Loucy (cell line): ENCODE results near the gene CFAP300.

Experiments used
- H2AFZ ChIP-seq: fragments of 200-600 bp; sonication (generic); 2 replicates; pipeline ENCODE4 v1.6.0; 2016; ENCODE audit warnings: antibody characterized with exemption, mild to moderate bottlenecking, low read length, moderate library complexity
- H3F3A ChIP-seq: fragments of 200-600 bp; 2 replicates; pipeline ENCODE4 v1.6.0; 2016; ENCODE audit warnings: antibody characterized with exemption, low read depth, mild to moderate bottlenecking
- H3K27me3 ChIP-seq: fragments of 200-600 bp; sonication (generic); 2 replicates; pipeline ENCODE4 v1.6.1; 2014; ENCODE audit warnings: low read length, mild to moderate bottlenecking; ENCODE audit not compliant: insufficient read depth, poor library complexity, severe bottlenecking
- H3K36me3 ChIP-seq: fragments of 200-600 bp; sonication (generic); 2 replicates; pipeline ENCODE4 v1.6.1; 2016; ENCODE audit warnings: low read length; ENCODE audit not compliant: insufficient read depth
- H3K4me1 ChIP-seq: fragments of 200-600 bp; sonication (generic); 2 replicates; pipeline ENCODE4 v1.5.1; 2014; ENCODE audit warnings: low read length, mild to moderate bottlenecking; ENCODE audit not compliant: insufficient read depth, poor library complexity, severe bottlenecking
- H3K4me2 ChIP-seq: fragments of 200-600 bp; sonication (generic); 2 replicates; pipeline ENCODE4 v1.6.0; 2014; ENCODE audit warnings: antibody characterized with exemption, low read length, low read depth, mild to moderate bottlenecking; ENCODE audit not compliant: poor library complexity, severe bottlenecking
- H3K4me3 ChIP-seq: fragments of 200-600 bp; sonication (generic); 2 replicates; pipeline ENCODE4 v1.5.1; 2014; ENCODE audit warnings: low read length, mild to moderate bottlenecking, mixed read lengths; ENCODE audit not compliant: poor library complexity, severe bottlenecking
- H3K79me2 ChIP-seq: fragments of 200-600 bp; sonication (generic); 2 replicates; pipeline ENCODE4 v1.6.1; 2014; ENCODE audit warnings: low read length; ENCODE audit not compliant: insufficient read depth
- H3K9ac ChIP-seq: fragments of 200-600 bp; sonication (generic); 2 replicates; pipeline ENCODE4 v1.6.0; 2014; ENCODE audit warnings: mild to moderate bottlenecking, low read depth, low read length, moderate library complexity; ENCODE audit not compliant: poor library complexity, severe bottlenecking
- H3K9me2 ChIP-seq: fragments of 200-600 bp; sonication (generic); replicated peaks from 2 replicates; pipeline ENCODE4 v1.6.1; 2016; ENCODE audit warnings: low read depth, low read length, mixed read lengths
- H3K9me3 ChIP-seq: fragments of 200-600 bp; sonication (generic); 2 replicates; pipeline ENCODE4 v1.6.1; 2014; ENCODE audit warnings: mild to moderate bottlenecking, antibody characterized with exemption, low read length, low read depth; ENCODE audit not compliant: insufficient read depth
- H4K20me1 ChIP-seq: fragments of 200-600 bp; sonication (generic); 2 replicates; pipeline ENCODE4 v1.6.0; 2014; ENCODE audit warnings: antibody characterized with exemption, low read length, mild to moderate bottlenecking; ENCODE audit not compliant: insufficient read depth, poor library complexity, severe bottlenecking
- EZH2phosphoT487 ChIP-seq: fragments of 200-600 bp; IDR thresholded peaks from 2 replicates; pipeline ENCODE4 v1.6.1; 2018; ENCODE audit warnings: antibody characterized with exemption, mild to moderate bottlenecking, moderate library complexity, borderline replicate concordance
- TF ChIP-seq, protein P1 (sequence below): fragments of 200-600 bp; sonication (generic); conservative IDR thresholded peaks from 2 replicates; pipeline ENCODE4 v1.5.1; 2014; ENCODE audit warnings: mild to moderate bottlenecking, antibody characterized with exemption, low read length

The CFAP300 gene

DNA sequence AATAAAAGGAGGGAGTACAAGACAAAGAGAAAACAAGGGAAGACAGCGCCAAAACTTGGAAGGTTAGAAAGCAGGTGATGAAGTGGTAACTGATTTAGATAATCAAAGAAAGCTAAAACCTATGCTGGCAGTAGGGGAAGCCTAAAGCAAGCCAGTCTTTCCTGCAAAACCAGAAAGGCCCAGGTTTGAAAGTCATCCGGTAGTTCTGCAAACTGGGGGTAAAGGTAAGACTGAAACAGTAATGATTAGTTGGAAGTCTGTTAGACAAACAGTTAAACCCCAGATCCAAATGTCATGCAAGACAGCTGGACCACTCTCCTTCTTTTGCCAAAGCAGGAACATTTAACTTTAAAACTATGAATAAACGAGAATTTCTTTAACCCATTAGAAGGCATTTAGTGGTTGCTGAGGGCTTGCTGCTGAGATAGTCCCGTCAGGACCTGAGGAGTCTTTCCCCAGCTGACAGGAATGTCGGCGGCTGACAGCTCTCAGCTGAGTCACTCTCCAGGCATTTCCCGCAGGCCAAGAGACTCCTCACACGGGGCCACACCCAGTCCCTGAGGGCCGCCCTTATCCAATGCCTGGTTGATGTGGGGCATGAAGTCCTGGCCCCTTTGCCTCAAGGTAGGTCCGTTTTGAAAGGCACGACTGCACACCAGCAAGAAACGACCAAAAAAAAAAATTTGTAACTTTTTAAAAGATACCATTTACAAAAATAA, 36.3 kb upstream of the CFAP300 start:
- Histone ChIP-seq H3K36me3 (no peaks in the 10 kb centered on the region), H4K20me1 (no peaks in the 10 kb centered on the region), H3F3A (no peaks in the 10 kb centered on the region), H3K4me1 (no peaks in the 10 kb centered on the region), H3K27me3 (no peaks in the 10 kb centered on the region), H3K4me3 (no peak overlapping the region), H3K9ac (no peak overlapping the region), H3K79me2 (no peaks in the 10 kb centered on the region), H3K9me2 (no peaks in the 10 kb centered on the region), H3K9me3 (no peaks in the 10 kb centered on the region), H3K4me2 (no peak overlapping the region), H2AFZ (no peak overlapping the region)
- TF ChIP-seq EZH2phosphoT487, result no peak
- TF ChIP-seq, protein P1, sequence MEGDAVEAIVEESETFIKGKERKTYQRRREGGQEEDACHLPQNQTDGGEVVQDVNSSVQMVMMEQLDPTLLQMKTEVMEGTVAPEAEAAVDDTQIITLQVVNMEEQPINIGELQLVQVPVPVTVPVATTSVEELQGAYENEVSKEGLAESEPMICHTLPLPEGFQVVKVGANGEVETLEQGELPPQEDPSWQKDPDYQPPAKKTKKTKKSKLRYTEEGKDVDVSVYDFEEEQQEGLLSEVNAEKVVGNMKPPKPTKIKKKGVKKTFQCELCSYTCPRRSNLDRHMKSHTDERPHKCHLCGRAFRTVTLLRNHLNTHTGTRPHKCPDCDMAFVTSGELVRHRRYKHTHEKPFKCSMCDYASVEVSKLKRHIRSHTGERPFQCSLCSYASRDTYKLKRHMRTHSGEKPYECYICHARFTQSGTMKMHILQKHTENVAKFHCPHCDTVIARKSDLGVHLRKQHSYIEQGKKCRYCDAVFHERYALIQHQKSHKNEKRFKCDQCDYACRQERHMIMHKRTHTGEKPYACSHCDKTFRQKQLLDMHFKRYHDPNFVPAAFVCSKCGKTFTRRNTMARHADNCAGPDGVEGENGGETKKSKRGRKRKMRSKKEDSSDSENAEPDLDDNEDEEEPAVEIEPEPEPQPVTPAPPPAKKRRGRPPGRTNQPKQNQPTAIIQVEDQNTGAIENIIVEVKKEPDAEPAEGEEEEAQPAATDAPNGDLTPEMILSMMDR, result no peak

DNA sequence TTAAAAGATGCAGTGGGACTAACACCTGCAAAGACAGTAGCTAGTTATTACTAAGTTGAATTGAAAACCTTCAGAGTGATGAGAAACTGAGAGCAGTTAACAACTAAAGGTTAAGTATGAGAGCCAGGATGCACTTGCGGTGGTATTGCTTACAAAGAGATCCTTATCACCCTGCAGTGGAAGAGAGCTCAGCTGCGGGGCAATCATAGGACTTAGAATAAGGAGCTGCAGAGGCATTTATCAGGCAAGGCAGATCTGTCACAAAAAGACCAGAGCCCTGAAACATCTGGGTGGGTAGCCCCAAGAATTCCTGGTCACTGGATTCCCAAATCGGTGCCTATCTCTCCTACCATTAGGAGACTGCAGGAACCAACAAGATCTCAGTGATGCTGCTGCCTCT, 34.3 kb upstream of the CFAP300 start:
- no peak overlapping the region for H3K9ac ChIP-seq
- no peak overlapping the region for H2AFZ ChIP-seq

DNA sequence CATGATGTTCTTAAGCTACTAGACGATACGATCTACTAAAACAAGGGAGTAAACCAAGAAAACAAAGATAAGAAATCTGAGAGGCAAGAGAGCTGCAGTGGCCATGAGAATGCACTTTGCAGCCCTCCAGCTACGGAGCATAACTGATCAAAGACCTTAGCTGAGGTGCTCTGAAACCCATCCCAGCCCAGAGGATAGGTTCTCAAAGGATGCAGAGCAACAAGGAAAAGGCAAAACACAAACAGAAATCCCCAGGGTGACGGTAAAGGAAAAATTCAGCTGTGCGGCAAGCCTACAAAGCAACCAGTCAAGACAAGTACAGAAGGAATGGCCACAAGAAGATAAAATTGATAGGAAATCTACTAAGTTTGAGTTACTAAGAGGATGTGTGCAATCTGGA, 32.5 kb upstream of the CFAP300 start:
- no peak overlapping the region for H2AFZ ChIP-seq
- H3K4me2 ChIP-seq, result no peak overlapping the region
- no peak for TF ChIP-seq EZH2phosphoT487
- TF ChIP-seq, protein P1, result no peak

More for the DNA sequence above, 34.3 kb upstream of the CFAP300 start:
- no peaks in the 10 kb centered on the region for H3K27me3 ChIP-seq
- no peak overlapping the region for H3K4me3 ChIP-seq
- TF ChIP-seq EZH2phosphoT487, result no peak
- TF ChIP-seq, protein P1, result no peak
- no peaks in the 10 kb centered on the region for H3K9me3 ChIP-seq
- no peaks in the 10 kb centered on the region for H3F3A ChIP-seq
- H3K36me3 ChIP-seq, result no peaks in the 10 kb centered on the region
- no peaks in the 10 kb centered on the region for H3K4me1 ChIP-seq
- no peaks in the 10 kb centered on the region for H3K9me2 ChIP-seq
- H3K4me2 ChIP-seq, result no peak overlapping the region
- no peaks in the 10 kb centered on the region for H4K20me1 ChIP-seq
- H3K79me2 ChIP-seq, result no peaks in the 10 kb centered on the region

More for the DNA sequence above, 32.5 kb upstream of the CFAP300 start:
- no peak overlapping the region for H3K4me3 ChIP-seq
- H3K27me3 ChIP-seq, result no peaks in the 10 kb centered on the region
- H3K36me3 ChIP-seq, result no peaks in the 10 kb centered on the region
- H3K9me3 ChIP-seq, result no peaks in the 10 kb centered on the region
- H3K9me2 ChIP-seq, result no peaks in the 10 kb centered on the region
- H3K9ac ChIP-seq, result no peak overlapping the region
- H3F3A ChIP-seq, result no peaks in the 10 kb centered on the region
- no peaks in the 10 kb centered on the region for H3K4me1 ChIP-seq
- no peaks in the 10 kb centered on the region for H3K79me2 ChIP-seq
- no peaks in the 10 kb centered on the region for H4K20me1 ChIP-seq
